SK-N-SH treated with all-trans-retinoic acid at 6 μM for 48 hours (cell line): ENCODE measurements around the gene CAND2.
"Not testable (repeated sequence)": the region's sequence is repeated elsewhere in the genome, so short reads cannot be mapped to it uniquely, and the experiment has no call there.

ENCODE experiments used
- ATAC-seq: fragments of 200-7000 bp; cut with Tn5 transposase; 3 replicates; pipeline ENCODE4 v1.9.1; 2020; ENCODE audit warnings: mild to moderate bottlenecking, moderate library complexity
- ARNTL ChIP-seq: fragments of 450-650 bp; formaldehyde crosslinking; IDR thresholded peaks from 2 replicates; pipeline ENCODE4 v1.5.0; 2020; ENCODE audit warnings: low read depth, mild to moderate bottlenecking, moderate library complexity, borderline replicate concordance
- BACH2 ChIP-seq: fragments of 250-450 bp; sonication (Bioruptor Pico); IDR thresholded peaks from 2 replicates; pipeline ENCODE4 v1.9.0; 2021; ENCODE audit warnings: mild to moderate bottlenecking, borderline replicate concordance
- CSDC2 ChIP-seq: fragments of 250-450 bp; sonication (Bioruptor Pico); IDR thresholded peaks from 2 replicates; pipeline ENCODE4 v1.5.0; 2020; ENCODE audit warnings: mild to moderate bottlenecking, moderate library complexity
- ESRRG ChIP-seq: fragments of 250-450 bp; sonication (Bioruptor Pico); IDR thresholded peaks from 2 replicates; pipeline ENCODE4 v1.6.1; 2021; ENCODE audit warnings: mild to moderate bottlenecking
- GLIS3 ChIP-seq: fragments of 250-450 bp; sonication (Bioruptor Pico); IDR thresholded peaks from 2 replicates; pipeline ENCODE4 v1.5.0; 2020; ENCODE audit warnings: mild to moderate bottlenecking, moderate library complexity
- ISL1 ChIP-seq: fragments of 250-450 bp; sonication (Bioruptor Pico); IDR thresholded peaks from 2 replicates; pipeline ENCODE4 v2.1.2; 2022; ENCODE audit warnings: mild to moderate bottlenecking, moderate library complexity
- OSR1 ChIP-seq: fragments of 250-450 bp; sonication (Bioruptor Pico); IDR thresholded peaks from 2 replicates; pipeline ENCODE4 v1.8.0; 2022; ENCODE audit warnings: moderate library complexity, mild to moderate bottlenecking, inconsistent platforms
- PPARA ChIP-seq: fragments of 250-450 bp; sonication (Bioruptor Pico); IDR thresholded peaks from 2 replicates; pipeline ENCODE4 v1.5.0; 2020; ENCODE audit warnings: mild to moderate bottlenecking, borderline replicate concordance
- SNAI2 ChIP-seq: fragments of 250-450 bp; sonication (Bioruptor Pico); IDR thresholded peaks from 2 replicates; pipeline ENCODE4 v1.5.0; 2020; ENCODE audit warnings: mild to moderate bottlenecking, moderate library complexity
- TCF4 ChIP-seq: fragments of 250-450 bp; sonication (Bioruptor Pico); IDR thresholded peaks from 2 replicates; pipeline ENCODE4 v1.8.0; 2021; ENCODE audit warnings: mild to moderate bottlenecking, moderate library complexity, borderline replicate concordance
- TOX ChIP-seq: fragments of 250-450 bp; sonication (Bioruptor Pico); IDR thresholded peaks from 2 replicates; pipeline ENCODE4 v1.8.0; 2021; ENCODE audit warnings: mild to moderate bottlenecking, moderate library complexity, borderline replicate concordance
- ZC3H10 ChIP-seq: fragments of 250-450 bp; sonication (Bioruptor Pico); IDR thresholded peaks from 2 replicates; pipeline ENCODE4 v1.5.1; 2021; ENCODE audit warnings: mild to moderate bottlenecking, moderate library complexity
- ZFP3 ChIP-seq: fragments of 250-450 bp; sonication (Bioruptor Pico); IDR thresholded peaks from 2 replicates; pipeline ENCODE4 v1.5.0; 2020; ENCODE audit warnings: mild to moderate bottlenecking, moderate library complexity
- ZFP30 ChIP-seq: fragments of 450-650 bp; formaldehyde crosslinking; IDR thresholded peaks from 2 replicates; pipeline ENCODE4 v1.5.0; 2022; ENCODE audit warnings: mild to moderate bottlenecking, moderate library complexity
- ZNF565 ChIP-seq: fragments of 450-650 bp; formaldehyde crosslinking; conservative IDR thresholded peaks from 2 replicates; pipeline ENCODE4 v1.5.0; 2020; ENCODE audit warnings: low read depth, mild to moderate bottlenecking, moderate library complexity
- ZNF70 ChIP-seq: fragments of 450-650 bp; formaldehyde crosslinking; IDR thresholded peaks from 2 replicates; pipeline ENCODE4 v1.5.0; 2020; ENCODE audit warnings: mild to moderate bottlenecking, moderate library complexity
- ZNF8 ChIP-seq: fragments of 450-650 bp; formaldehyde crosslinking; IDR thresholded peaks from 2 replicates; pipeline ENCODE4 v1.5.0; 2020; ENCODE audit warnings: mild to moderate bottlenecking, moderate library complexity
- TF ChIP-seq, protein P1 (sequence below): fragments of 250-450 bp; sonication (Bioruptor Pico); IDR thresholded peaks from 2 replicates; pipeline ENCODE4 v1.8.0; 2020; ENCODE audit warnings: mild to moderate bottlenecking, moderate library complexity, borderline replicate concordance
- TF ChIP-seq, protein P2 (sequence below): fragments of 250-450 bp; sonication (Bioruptor Pico); IDR thresholded peaks from 2 replicates; pipeline ENCODE4 v1.5.1; 2021; ENCODE audit warnings: mild to moderate bottlenecking, moderate library complexity
- TF ChIP-seq, protein P3 (sequence below): fragments of 250-450 bp; sonication (Bioruptor Pico); IDR thresholded peaks from 2 replicates; pipeline ENCODE4 v1.8.0; 2021; ENCODE audit warnings: low read depth, mild to moderate bottlenecking, moderate library complexity, borderline replicate concordance
- TF ChIP-seq, protein P4 (sequence below): fragments of 250-450 bp; sonication (Bioruptor Pico); IDR thresholded peaks from 2 replicates; pipeline ENCODE4 v1.5.1; 2020; ENCODE audit warnings: low read depth, mild to moderate bottlenecking, moderate library complexity
- TF ChIP-seq, protein P5 (sequence below): fragments of 250-450 bp; sonication (Bioruptor Pico); IDR thresholded peaks from 2 replicates; pipeline ENCODE4 v1.5.0; 2020; ENCODE audit warnings: mild to moderate bottlenecking, moderate library complexity

The CAND2 gene

DNA sequence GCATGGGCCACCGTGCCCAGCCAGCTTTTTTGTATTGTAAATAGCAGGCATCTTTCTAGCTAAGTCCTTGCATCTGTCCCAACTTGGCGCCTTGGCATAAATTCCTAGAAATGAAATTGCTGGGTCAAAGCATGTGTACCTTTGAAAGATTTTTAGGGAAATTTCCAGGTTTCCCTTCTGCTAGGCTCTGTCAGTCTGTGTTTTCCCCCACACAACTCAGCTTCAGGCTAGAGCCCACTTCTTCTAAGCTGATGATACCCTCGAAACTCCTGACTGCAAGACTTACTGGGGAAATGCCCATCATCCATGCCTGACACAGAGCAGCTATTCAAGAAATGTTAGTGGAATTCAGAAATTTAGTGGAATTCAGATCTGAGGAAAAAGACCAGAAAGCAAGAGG is 55.7 kb downstream of the CAND2 start (continued):
- TF ChIP-seq, protein P1, sequence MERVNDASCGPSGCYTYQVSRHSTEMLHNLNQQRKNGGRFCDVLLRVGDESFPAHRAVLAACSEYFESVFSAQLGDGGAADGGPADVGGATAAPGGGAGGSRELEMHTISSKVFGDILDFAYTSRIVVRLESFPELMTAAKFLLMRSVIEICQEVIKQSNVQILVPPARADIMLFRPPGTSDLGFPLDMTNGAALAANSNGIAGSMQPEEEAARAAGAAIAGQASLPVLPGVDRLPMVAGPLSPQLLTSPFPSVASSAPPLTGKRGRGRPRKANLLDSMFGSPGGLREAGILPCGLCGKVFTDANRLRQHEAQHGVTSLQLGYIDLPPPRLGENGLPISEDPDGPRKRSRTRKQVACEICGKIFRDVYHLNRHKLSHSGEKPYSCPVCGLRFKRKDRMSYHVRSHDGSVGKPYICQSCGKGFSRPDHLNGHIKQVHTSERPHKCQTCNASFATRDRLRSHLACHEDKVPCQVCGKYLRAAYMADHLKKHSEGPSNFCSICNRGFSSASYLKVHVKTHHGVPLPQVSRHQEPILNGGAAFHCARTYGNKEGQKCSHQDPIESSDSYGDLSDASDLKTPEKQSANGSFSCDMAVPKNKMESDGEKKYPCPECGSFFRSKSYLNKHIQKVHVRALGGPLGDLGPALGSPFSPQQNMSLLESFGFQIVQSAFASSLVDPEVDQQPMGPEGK (CRISPR knock-in tag), result no peak
- TF ChIP-seq PPARA (CRISPR knock-in tag), result no peak
- no peak for TF ChIP-seq ZFP30
- TF ChIP-seq, protein P2, sequence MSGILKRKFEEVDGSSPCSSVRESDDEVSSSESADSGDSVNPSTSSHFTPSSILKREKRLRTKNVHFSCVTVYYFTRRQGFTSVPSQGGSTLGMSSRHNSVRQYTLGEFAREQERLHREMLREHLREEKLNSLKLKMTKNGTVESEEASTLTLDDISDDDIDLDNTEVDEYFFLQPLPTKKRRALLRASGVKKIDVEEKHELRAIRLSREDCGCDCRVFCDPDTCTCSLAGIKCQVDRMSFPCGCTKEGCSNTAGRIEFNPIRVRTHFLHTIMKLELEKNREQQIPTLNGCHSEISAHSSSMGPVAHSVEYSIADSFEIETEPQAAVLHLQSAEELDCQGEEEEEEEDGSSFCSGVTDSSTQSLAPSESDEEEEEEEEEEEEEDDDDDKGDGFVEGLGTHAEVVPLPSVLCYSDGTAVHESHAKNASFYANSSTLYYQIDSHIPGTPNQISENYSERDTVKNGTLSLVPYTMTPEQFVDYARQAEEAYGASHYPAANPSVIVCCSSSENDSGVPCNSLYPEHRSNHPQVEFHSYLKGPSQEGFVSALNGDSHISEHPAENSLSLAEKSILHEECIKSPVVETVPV (CRISPR knock-in tag), result no peak
- no peak for TF ChIP-seq GLIS3

DNA sequence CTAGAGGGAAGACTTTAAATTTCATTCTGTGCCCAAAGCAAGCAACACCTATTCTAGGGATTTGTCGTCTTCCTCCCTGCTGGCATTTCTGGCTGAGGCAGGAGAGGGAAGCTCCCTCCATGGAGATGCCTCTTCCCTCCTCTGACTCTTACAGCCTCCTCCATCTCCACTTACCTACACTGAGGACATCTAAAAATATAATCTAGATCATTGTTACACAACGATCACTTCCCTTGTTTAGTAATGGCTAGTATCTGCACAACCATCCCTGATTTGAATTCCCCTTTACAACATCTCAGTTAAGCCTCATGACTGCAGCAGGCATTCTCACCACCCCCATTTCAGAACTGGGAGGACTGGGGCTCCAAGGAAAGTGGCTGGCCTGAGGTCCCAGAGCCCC is 57.4 kb downstream of the CAND2 start:
- not testable (repeated sequence) for ATAC-seq

DNA sequence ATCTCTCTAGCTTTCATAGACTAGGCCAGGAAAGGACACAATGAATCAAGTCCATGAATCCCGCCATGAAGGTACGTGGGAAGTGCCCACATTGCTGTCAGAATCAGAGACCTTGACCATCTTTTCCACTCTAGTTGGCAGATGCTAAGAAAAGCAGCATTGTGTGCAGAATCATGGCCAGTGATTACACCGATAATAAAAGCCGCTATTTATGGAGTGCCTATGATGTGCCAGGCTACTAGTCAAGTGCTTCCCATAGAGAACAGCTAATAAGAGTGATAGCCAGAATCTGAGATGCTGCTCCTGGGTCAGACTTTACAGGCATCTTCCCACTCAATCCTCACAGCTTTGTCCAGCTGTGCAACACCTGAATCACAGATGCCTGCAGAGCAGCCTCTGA is 58.1 kb downstream of the CAND2 start:
- TF ChIP-seq ZFP3 (CRISPR knock-in tag), result no peak
- no peak for TF ChIP-seq GLIS3
- no peak for TF ChIP-seq ZC3H10
- no peak for TF ChIP-seq ZNF565
- TF ChIP-seq PPARA (CRISPR knock-in tag), result no peak
- TF ChIP-seq, protein P3, sequence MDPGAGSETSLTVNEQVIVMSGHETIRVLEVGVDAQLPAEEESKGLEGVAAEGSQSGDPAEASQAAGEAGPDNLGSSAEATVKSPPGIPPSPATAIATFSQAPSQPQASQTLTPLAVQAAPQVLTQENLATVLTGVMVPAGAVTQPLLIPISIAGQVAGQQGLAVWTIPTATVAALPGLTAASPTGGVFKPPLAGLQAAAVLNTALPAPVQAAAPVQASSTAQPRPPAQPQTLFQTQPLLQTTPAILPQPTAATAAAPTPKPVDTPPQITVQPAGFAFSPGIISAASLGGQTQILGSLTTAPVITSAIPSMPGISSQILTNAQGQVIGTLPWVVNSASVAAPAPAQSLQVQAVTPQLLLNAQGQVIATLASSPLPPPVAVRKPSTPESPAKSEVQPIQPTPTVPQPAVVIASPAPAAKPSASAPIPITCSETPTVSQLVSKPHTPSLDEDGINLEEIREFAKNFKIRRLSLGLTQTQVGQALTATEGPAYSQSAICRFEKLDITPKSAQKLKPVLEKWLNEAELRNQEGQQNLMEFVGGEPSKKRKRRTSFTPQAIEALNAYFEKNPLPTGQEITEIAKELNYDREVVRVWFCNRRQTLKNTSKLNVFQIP (CRISPR knock-in tag), result no peak
- TF ChIP-seq, protein P2 (CRISPR knock-in tag), result no peak
- no peak for TF ChIP-seq ZNF70 (CRISPR knock-in tag)
- TF ChIP-seq TOX (CRISPR knock-in tag), result no peak
- no peak for TF ChIP-seq ISL1
- TF ChIP-seq, protein P4, sequence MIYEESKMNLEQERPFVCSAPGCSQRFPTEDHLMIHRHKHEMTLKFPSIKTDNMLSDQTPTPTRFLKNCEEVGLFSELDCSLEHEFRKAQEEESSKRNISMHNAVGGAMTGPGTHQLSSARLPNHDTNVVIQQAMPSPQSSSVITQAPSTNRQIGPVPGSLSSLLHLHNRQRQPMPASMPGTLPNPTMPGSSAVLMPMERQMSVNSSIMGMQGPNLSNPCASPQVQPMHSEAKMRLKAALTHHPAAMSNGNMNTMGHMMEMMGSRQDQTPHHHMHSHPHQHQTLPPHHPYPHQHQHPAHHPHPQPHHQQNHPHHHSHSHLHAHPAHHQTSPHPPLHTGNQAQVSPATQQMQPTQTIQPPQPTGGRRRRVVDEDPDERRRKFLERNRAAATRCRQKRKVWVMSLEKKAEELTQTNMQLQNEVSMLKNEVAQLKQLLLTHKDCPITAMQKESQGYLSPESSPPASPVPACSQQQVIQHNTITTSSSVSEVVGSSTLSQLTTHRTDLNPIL (CRISPR knock-in tag), result no peak
- TF ChIP-seq SNAI2 (CRISPR knock-in tag), result no peak
- no peak for TF ChIP-seq BACH2
- no peak for TF ChIP-seq OSR1 (CRISPR knock-in tag)
- TF ChIP-seq, protein P5, sequence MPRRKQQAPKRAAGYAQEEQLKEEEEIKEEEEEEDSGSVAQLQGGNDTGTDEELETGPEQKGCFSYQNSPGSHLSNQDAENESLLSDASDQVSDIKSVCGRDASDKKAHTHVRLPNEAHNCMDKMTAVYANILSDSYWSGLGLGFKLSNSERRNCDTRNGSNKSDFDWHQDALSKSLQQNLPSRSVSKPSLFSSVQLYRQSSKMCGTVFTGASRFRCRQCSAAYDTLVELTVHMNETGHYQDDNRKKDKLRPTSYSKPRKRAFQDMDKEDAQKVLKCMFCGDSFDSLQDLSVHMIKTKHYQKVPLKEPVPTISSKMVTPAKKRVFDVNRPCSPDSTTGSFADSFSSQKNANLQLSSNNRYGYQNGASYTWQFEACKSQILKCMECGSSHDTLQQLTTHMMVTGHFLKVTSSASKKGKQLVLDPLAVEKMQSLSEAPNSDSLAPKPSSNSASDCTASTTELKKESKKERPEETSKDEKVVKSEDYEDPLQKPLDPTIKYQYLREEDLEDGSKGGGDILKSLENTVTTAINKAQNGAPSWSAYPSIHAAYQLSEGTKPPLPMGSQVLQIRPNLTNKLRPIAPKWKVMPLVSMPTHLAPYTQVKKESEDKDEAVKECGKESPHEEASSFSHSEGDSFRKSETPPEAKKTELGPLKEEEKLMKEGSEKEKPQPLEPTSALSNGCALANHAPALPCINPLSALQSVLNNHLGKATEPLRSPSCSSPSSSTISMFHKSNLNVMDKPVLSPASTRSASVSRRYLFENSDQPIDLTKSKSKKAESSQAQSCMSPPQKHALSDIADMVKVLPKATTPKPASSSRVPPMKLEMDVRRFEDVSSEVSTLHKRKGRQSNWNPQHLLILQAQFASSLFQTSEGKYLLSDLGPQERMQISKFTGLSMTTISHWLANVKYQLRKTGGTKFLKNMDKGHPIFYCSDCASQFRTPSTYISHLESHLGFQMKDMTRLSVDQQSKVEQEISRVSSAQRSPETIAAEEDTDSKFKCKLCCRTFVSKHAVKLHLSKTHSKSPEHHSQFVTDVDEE (CRISPR knock-in tag), result no peak
- no peak for TF ChIP-seq ZNF8
- no peak for TF ChIP-seq CSDC2 (CRISPR knock-in tag)
- no peak for ATAC-seq

DNA sequence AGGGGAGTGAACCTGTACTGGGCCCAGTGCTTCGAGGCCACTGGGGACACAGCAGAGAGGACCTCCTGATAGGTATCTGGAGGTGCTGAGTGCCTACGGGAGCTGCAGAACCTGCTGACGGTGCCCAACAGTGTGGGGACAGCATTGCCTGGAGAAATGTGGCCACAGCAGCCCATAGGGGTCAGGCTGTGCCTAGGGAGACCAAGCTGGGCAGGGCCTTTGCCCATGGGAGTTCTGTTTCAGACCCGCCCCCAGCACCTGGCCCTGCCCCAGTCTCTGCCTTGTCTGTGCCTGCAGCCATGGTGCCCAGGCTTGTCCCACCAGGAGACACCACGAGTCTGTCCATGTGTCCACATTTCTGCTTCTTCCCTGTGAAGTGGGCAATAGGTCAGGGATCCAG is 60.1 kb downstream of the CAND2 start:
- no peak for ATAC-seq
- no peak for TF ChIP-seq ZNF565
- no peak for TF ChIP-seq OSR1 (CRISPR knock-in tag)
- no peak for TF ChIP-seq ZFP3 (CRISPR knock-in tag)
- TF ChIP-seq ESRRG (CRISPR knock-in tag), result no peak
- TF ChIP-seq, protein P1 (CRISPR knock-in tag), result no peak
- TF ChIP-seq, protein P3 (CRISPR knock-in tag), result no peak
- no peak for TF ChIP-seq ISL1
- no peak for TF ChIP-seq TCF4 (CRISPR knock-in tag)
- TF ChIP-seq CSDC2 (CRISPR knock-in tag), result no peak
- no peak for TF ChIP-seq ZNF70 (CRISPR knock-in tag)
- TF ChIP-seq ZC3H10, result no peak
- no peak for TF ChIP-seq ARNTL (CRISPR knock-in tag)
- no peak for TF ChIP-seq SNAI2 (CRISPR knock-in tag)
- no peak for TF ChIP-seq ZNF8
